ENCODE results near the gene BAHCC1.

The BAHCC1 gene

GRCh38 chr17:81438007-81438659 is 42.9 kb downstream of the BAHCC1 start:
- POLR2A ChIA-PET, result interaction anchor here (1.1 kb wide), 1 partner anchor 9 kb away, joined by 5 read pairs; no protein-coding TSS in a partner anchor
- H3K4me3 ChIP-seq (ENCODE audit: control insufficient read depth in 1 of 7, extremely low read depth in 1 of 7, insufficient read depth in 4 of 7, low read depth in 2 of 7, low read length in 6 of 7), result peak overlapping the region in 1 of 7 experiments; percentile 26
- CTCF ChIA-PET, result interaction anchor here (0.7 to 3.9 kb wide), 6 partner anchors 8 to 47 kb away, joined by 3 to 35 read pairs (median 4); no protein-coding TSS in a partner anchor
- WGBS (ENCODE audit: insufficient coverage), result 87% methylated on average over 17 of the region's 23 CpGs
- DNase-seq, result no peak
- peaks cover 0 to 36% (median 6%) of the 10 kb centered on the region in 4 experiments for H3K36me3 ChIP-seq (ENCODE audit: control insufficient read depth in 4 of 4, insufficient read depth in 4 of 4, low read length in 3 of 4)
- no peak overlapping the region for H3K27ac ChIP-seq (ENCODE audit: insufficient read depth in 1 of 2, low read depth in 1 of 2, low read length in 2 of 2, poor library complexity in 1 of 2, severe bottlenecking in 2 of 2)
- no peaks in the 10 kb centered on the region for H3K9me3 ChIP-seq (ENCODE audit: control extremely low read depth in 1 of 5, control insufficient read depth in 4 of 5, insufficient read depth in 2 of 5, low read depth in 1 of 5, low read length in 4 of 5)
- H3K4me1 ChIP-seq (ENCODE audit: control extremely low read depth in 1 of 4, control insufficient read depth in 4 of 4, insufficient read depth in 4 of 4, low read length in 3 of 4), result peaks cover 0 to 75% (median 65%) of the 10 kb centered on the region in 4 experiments
- no peaks in the 10 kb centered on the region for H3K27me3 ChIP-seq (replicated peaks in 2 of 5; ENCODE audit: control insufficient read depth in 4 of 5, insufficient read depth in 5 of 5, low read length in 4 of 5)

GRCh38 chr17:81438688-81439087 is 43.4 kb downstream of the BAHCC1 start:
- H3K27me3 ChIP-seq (replicated peaks in 2 of 5; ENCODE audit: control insufficient read depth in 4 of 5, insufficient read depth in 5 of 5, low read length in 4 of 5), result no peaks in the 10 kb centered on the region
- H3K27ac ChIP-seq (ENCODE audit: insufficient read depth in 1 of 2, low read depth in 1 of 2, low read length in 2 of 2, poor library complexity in 1 of 2, severe bottlenecking in 2 of 2), result no peak overlapping the region
- peaks cover 0 to 71% (median 65%) of the 10 kb centered on the region in 4 experiments for H3K4me1 ChIP-seq (ENCODE audit: control extremely low read depth in 1 of 4, control insufficient read depth in 4 of 4, insufficient read depth in 4 of 4, low read length in 3 of 4)
- WGBS (ENCODE audit: insufficient coverage), result 52% methylated on average over 3 of the region's 10 CpGs
- ChIA-PET CTCF (interaction anchor here (0.7 to 3.9 kb wide), 8 partner anchors 8 to 70 kb away, joined by 3 to 35 read pairs (median 4); no protein-coding TSS in a partner anchor), POLR2A (interaction anchor here (0.6 to 1.1 kb wide), 2 partner anchors 9 to 10 kb away, joined by 3 to 5 read pairs; no protein-coding TSS in a partner anchor)
- peaks cover 0 to 40% (median 10%) of the 10 kb centered on the region in 4 experiments for H3K36me3 ChIP-seq (ENCODE audit: control insufficient read depth in 4 of 4, insufficient read depth in 4 of 4, low read length in 3 of 4)
- peak in 1 of 3 donors; percentile 52 for DNase-seq
- H3K9me3 ChIP-seq (ENCODE audit: control extremely low read depth in 1 of 5, control insufficient read depth in 4 of 5, insufficient read depth in 2 of 5, low read depth in 1 of 5, low read length in 4 of 5), result no peaks in the 10 kb centered on the region
- peak overlapping the region in 1 of 7 experiments; percentile 26 for H3K4me3 ChIP-seq (ENCODE audit: control insufficient read depth in 1 of 7, extremely low read depth in 1 of 7, insufficient read depth in 4 of 7, low read depth in 2 of 7, low read length in 6 of 7)

GRCh38 chr17:81440051-81440471 is 44.8 kb downstream of the BAHCC1 start:
- ChIA-PET POLR2A (interaction anchor here (0.8 to 1.9 kb wide), 6 partner anchors 10 to 45 kb away, joined by 3 to 7 read pairs (median 4); no protein-coding TSS in a partner anchor), CTCF (interaction anchor here (0.6 to 3.9 kb wide), 22 partner anchors 9 to 180 kb away, joined by 3 to 35 read pairs (median 5); partner anchors contain the start of gene BAHCC1)
- H3K4me1 ChIP-seq (ENCODE audit: control extremely low read depth in 1 of 4, control insufficient read depth in 4 of 4, insufficient read depth in 4 of 4, low read length in 3 of 4), result peaks cover 0 to 61% (median 56%) of the 10 kb centered on the region in 4 experiments

GRCh38 chr17:81440511-81441244 is 45.4 kb downstream of the BAHCC1 start:
- Histone ChIP-seq H3K4me1 (ENCODE audit: control extremely low read depth in 1 of 4, control insufficient read depth in 4 of 4, insufficient read depth in 4 of 4, low read length in 3 of 4) (peaks cover 0 to 55% (median 50%) of the 10 kb centered on the region in 4 experiments), H3K36me3 (ENCODE audit: control insufficient read depth in 4 of 4, insufficient read depth in 4 of 4, low read length in 3 of 4) (peaks cover 0 to 53% (median 11%) of the 10 kb centered on the region in 4 experiments), H3K4me3 (ENCODE audit: control insufficient read depth in 1 of 7, extremely low read depth in 1 of 7, insufficient read depth in 4 of 7, low read depth in 2 of 7, low read length in 6 of 7) (no peak overlapping the region), H3K27me3 (replicated peaks in 2 of 5; ENCODE audit: control insufficient read depth in 4 of 5, insufficient read depth in 5 of 5, low read length in 4 of 5) (no peaks in the 10 kb centered on the region), H3K9me3 (ENCODE audit: control extremely low read depth in 1 of 5, control insufficient read depth in 4 of 5, insufficient read depth in 2 of 5, low read depth in 1 of 5, low read length in 4 of 5) (no peaks in the 10 kb centered on the region), H3K27ac (ENCODE audit: insufficient read depth in 1 of 2, low read depth in 1 of 2, low read length in 2 of 2, poor library complexity in 1 of 2, severe bottlenecking in 2 of 2) (no peak overlapping the region)
- POLR2A ChIA-PET, result interaction anchor here (0.7 to 1.9 kb wide), 5 partner anchors 11 to 44 kb away, joined by 3 to 7 read pairs (median 3); no protein-coding TSS in a partner anchor
- peak in 2 of 3 donors; percentile 57 to 62 for DNase-seq
- CTCF ChIA-PET, result interaction anchor here (0.6 to 3.9 kb wide), 20 partner anchors 8 to 180 kb away, joined by 3 to 35 read pairs (median 6); partner anchors contain the start of gene BAHCC1
- 76% methylated on average over 19 of the region's 24 CpGs for WGBS (ENCODE audit: insufficient coverage)

More at GRCh38 chr17:81440051-81440471, 44.8 kb downstream of the BAHCC1 start:
- H3K27me3 ChIP-seq (replicated peaks in 2 of 5; ENCODE audit: control insufficient read depth in 4 of 5, insufficient read depth in 5 of 5, low read length in 4 of 5), result no peaks in the 10 kb centered on the region
- no peaks in the 10 kb centered on the region for H3K9me3 ChIP-seq (ENCODE audit: control extremely low read depth in 1 of 5, control insufficient read depth in 4 of 5, insufficient read depth in 2 of 5, low read depth in 1 of 5, low read length in 4 of 5)
- H3K27ac ChIP-seq (ENCODE audit: insufficient read depth in 1 of 2, low read depth in 1 of 2, low read length in 2 of 2, poor library complexity in 1 of 2, severe bottlenecking in 2 of 2), result no peak overlapping the region
- peaks cover 0 to 47% (median 11%) of the 10 kb centered on the region in 4 experiments for H3K36me3 ChIP-seq (ENCODE audit: control insufficient read depth in 4 of 4, insufficient read depth in 4 of 4, low read length in 3 of 4)
- no peak for DNase-seq
- 80% methylated on average over 1 of the region's 14 CpGs for WGBS (ENCODE audit: insufficient coverage)
- H3K4me3 ChIP-seq (ENCODE audit: control insufficient read depth in 1 of 7, extremely low read depth in 1 of 7, insufficient read depth in 4 of 7, low read depth in 2 of 7, low read length in 6 of 7), result no peak overlapping the region

GRCh38 chr17:81442791-81443190 is 47.5 kb downstream of the BAHCC1 start:
- no peaks in the 10 kb centered on the region for H3K27me3 ChIP-seq (replicated peaks in 2 of 5; ENCODE audit: control insufficient read depth in 4 of 5, insufficient read depth in 5 of 5, low read length in 4 of 5)
- no peaks in the 10 kb centered on the region for H3K9me3 ChIP-seq (ENCODE audit: control extremely low read depth in 1 of 5, control insufficient read depth in 4 of 5, insufficient read depth in 2 of 5, low read depth in 1 of 5, low read length in 4 of 5)
- ChIA-PET CTCF (interaction anchor here (2.3 kb wide), 1 partner anchor 13 kb away, joined by 7 read pairs; no protein-coding TSS in a partner anchor), POLR2A (no interaction called here)
- H3K4me3 ChIP-seq (ENCODE audit: control insufficient read depth in 1 of 7, extremely low read depth in 1 of 7, insufficient read depth in 4 of 7, low read depth in 2 of 7, low read length in 6 of 7), result no peak overlapping the region
- peaks cover 0 to 58% (median 16%) of the 10 kb centered on the region in 4 experiments for H3K36me3 ChIP-seq (ENCODE audit: control insufficient read depth in 4 of 4, insufficient read depth in 4 of 4, low read length in 3 of 4)
- peaks cover 0 to 36% (median 31%) of the 10 kb centered on the region in 4 experiments for H3K4me1 ChIP-seq (ENCODE audit: control extremely low read depth in 1 of 4, control insufficient read depth in 4 of 4, insufficient read depth in 4 of 4, low read length in 3 of 4)
- WGBS (ENCODE audit: insufficient coverage), result 98% methylated on average over 13 of the region's 17 CpGs
- H3K27ac ChIP-seq (ENCODE audit: insufficient read depth in 1 of 2, low read depth in 1 of 2, low read length in 2 of 2, poor library complexity in 1 of 2, severe bottlenecking in 2 of 2), result no peak overlapping the region
- no peak for DNase-seq

GRCh38 chr17:81443269-81443668 is 48.0 kb downstream of the BAHCC1 start:
- CTCF ChIA-PET, result interaction anchor here (2.3 kb wide), 1 partner anchor 13 kb away, joined by 7 read pairs; no protein-coding TSS in a partner anchor
- WGBS (ENCODE audit: insufficient coverage), result 98% methylated on average over 20 of the region's 20 CpGs
- H3K27me3 ChIP-seq (replicated peaks in 2 of 5; ENCODE audit: control insufficient read depth in 4 of 5, insufficient read depth in 5 of 5, low read length in 4 of 5), result no peaks in the 10 kb centered on the region
- POLR2A ChIA-PET, result no interaction called here
- H3K36me3 ChIP-seq (ENCODE audit: control insufficient read depth in 4 of 4, insufficient read depth in 4 of 4, low read length in 3 of 4), result peaks cover 0 to 60% (median 19%) of the 10 kb centered on the region in 4 experiments
- H3K4me1 ChIP-seq (ENCODE audit: control extremely low read depth in 1 of 4, control insufficient read depth in 4 of 4, insufficient read depth in 4 of 4, low read length in 3 of 4), result peaks cover 0 to 31% (median 26%) of the 10 kb centered on the region in 4 experiments
- no peak overlapping the region for H3K27ac ChIP-seq (ENCODE audit: insufficient read depth in 1 of 2, low read depth in 1 of 2, low read length in 2 of 2, poor library complexity in 1 of 2, severe bottlenecking in 2 of 2)
- H3K4me3 ChIP-seq (ENCODE audit: control insufficient read depth in 1 of 7, extremely low read depth in 1 of 7, insufficient read depth in 4 of 7, low read depth in 2 of 7, low read length in 6 of 7), result no peak overlapping the region
- DNase-seq, result no peak
- no peaks in the 10 kb centered on the region for H3K9me3 ChIP-seq (ENCODE audit: control extremely low read depth in 1 of 5, control insufficient read depth in 4 of 5, insufficient read depth in 2 of 5, low read depth in 1 of 5, low read length in 4 of 5)

Data from common myeloid progenitor, CD34-positive (primary cell).